ENCODE data around the gene FAT2.
"Not testable (repeated sequence)": the region's sequence is repeated elsewhere in the genome, so short reads cannot be mapped to it uniquely, and the experiment has no call there.

DNA sequence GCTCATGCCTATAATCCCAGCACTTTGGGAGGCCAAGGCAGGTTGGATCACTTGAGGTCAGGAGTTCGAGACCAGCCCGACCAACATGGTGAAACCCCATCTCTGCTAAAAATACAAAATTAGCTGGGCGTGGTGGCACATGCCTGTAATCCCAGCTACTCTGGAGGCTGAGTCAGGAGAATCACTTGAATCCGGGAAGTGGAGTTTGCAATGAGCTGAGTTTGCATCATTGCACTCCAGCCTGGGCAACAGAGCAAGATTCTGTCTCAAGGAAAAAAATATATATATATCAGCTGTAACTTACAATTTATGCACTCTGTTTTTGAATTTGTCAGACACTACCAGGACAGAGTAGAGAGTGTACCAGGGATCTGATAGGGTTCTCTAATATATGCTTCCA lies 5.8 kb downstream of the FAT2 start:
- TF ChIP-seq CTCF (IDR thresholded peaks at IDR 0.05 in 4 of 5, conservative IDR thresholded peaks at IDR 0.05 in 1 of 5); POLR2A (IDR thresholded peaks at IDR 0.05): not testable (repeated sequence)

All from gastrocnemius medialis (tissue), 4 donors.